Neural progenitor cell (in vitro differentiated cells): Measurements from ENCODE around the gene RAB27A. TPM values are rescaled to one million over a fixed set of nuclear protein-coding genes. Genes with fewer than 3 reads are reported as not detected.
"Not testable (repeated sequence)": the region's sequence is repeated elsewhere in the genome, so short reads cannot be mapped to it uniquely, and the experiment has no call there.

ENCODE experiments used
- DNase-seq: peaks from one replicate; pipeline ENCODE4 v3.0.0-alpha.2; 2016; ENCODE audit warnings: low spot score
- H2AFZ ChIP-seq: fragments of 200-600 bp; sonication (generic); replicated peaks from 2 replicates; pipeline ENCODE4 v1.6.1; 2016; ENCODE audit warnings: antibody characterized with exemption
- H3F3A ChIP-seq: fragments of 200-600 bp; sonication (generic); 2 replicates; pipeline ENCODE4 v1.6.1; 2016; ENCODE audit warnings: antibody characterized with exemption, low read depth
- H3K27ac ChIP-seq: fragments of 200-600 bp; sonication (generic); 2 replicates; pipeline ENCODE4 v1.5.1; 2016; ENCODE audit warnings: mild to moderate bottlenecking
- H3K27me3 ChIP-seq: fragments of 200-600 bp; sonication (generic); 2 replicates; pipeline ENCODE4 v1.6.1; 2016; ENCODE audit warnings: mild to moderate bottlenecking, moderate library complexity
- H3K36me3 ChIP-seq: fragments of 200-600 bp; sonication (generic); 2 replicates; pipeline ENCODE4 v1.5.1; 2016
- H3K4me1 ChIP-seq: fragments of 200-600 bp; sonication (generic); 2 replicates; pipeline ENCODE4 v1.6.1; 2016; ENCODE audit warnings: mixed run types
- H3K4me2 ChIP-seq: fragments of 200-600 bp; sonication (generic); 2 replicates; pipeline ENCODE4 v1.6.1; 2016
- H3K4me3 ChIP-seq: fragments of 200-600 bp; sonication (generic); 2 replicates; pipeline ENCODE4 v1.5.1; 2016
- H3K79me2 ChIP-seq: fragments of 200-600 bp; sonication (generic); 2 replicates; pipeline ENCODE4 v1.6.1; 2016; ENCODE audit warnings: low read depth
- H3K9ac ChIP-seq: fragments of 200-600 bp; sonication (generic); 2 replicates; pipeline ENCODE4 v1.6.1; 2016
- H3K9me3 ChIP-seq: fragments of 200-600 bp; sonication (generic); 2 replicates; pipeline ENCODE4 v1.5.1; 2016; ENCODE audit warnings: low read depth
- H4K20me1 ChIP-seq: fragments of 200-600 bp; sonication (generic); 2 replicates; pipeline ENCODE4 v1.6.1; 2016; ENCODE audit warnings: low read depth
- H3K27ac Mint-ChIP-seq: 3 replicates; pipeline ENCODE4 v1.8.0; 2021; ENCODE audit warnings: mixed read lengths
- H3K27me3 Mint-ChIP-seq: 2 replicates; pipeline ENCODE4 v1.8.0; 2022; ENCODE audit warnings: low read depth, mild to moderate bottlenecking, inconsistent platforms, moderate library complexity, mixed read lengths; ENCODE audit not compliant: insufficient read depth
- H3K36me3 Mint-ChIP-seq: 3 replicates; pipeline ENCODE4 v1.8.0; 2021; ENCODE audit warnings: mixed read lengths
- H3K4me1 Mint-ChIP-seq: 3 replicates; pipeline ENCODE4 v1.8.0; 2021; ENCODE audit warnings: mixed read lengths
- H3K4me3 Mint-ChIP-seq: 3 replicates; pipeline ENCODE4 v1.8.0; 2021; ENCODE audit warnings: mild to moderate bottlenecking, moderate library complexity, mixed read lengths
- H3K9me3 Mint-ChIP-seq: 3 replicates; pipeline ENCODE4 v1.8.0; 2020; ENCODE audit warnings: mixed read lengths
- CTCF ChIP-seq: fragments of 200-600 bp; sonication (generic); IDR thresholded peaks from 2 replicates; pipeline ENCODE4 v1.5.1; 2017; ENCODE audit warnings: antibody characterized with exemption, mild to moderate bottlenecking
- EZH2 ChIP-seq: fragments of 200-600 bp; sonication (generic); IDR thresholded peaks from 2 replicates; pipeline ENCODE4 v1.6.1; 2017; ENCODE audit warnings: antibody characterized with exemption, mild to moderate bottlenecking, moderate library complexity
- EZH2phosphoT487 ChIP-seq: fragments of 200-600 bp; sonication (generic); IDR thresholded peaks from 2 replicates; pipeline ENCODE4 v1.6.1; 2017; ENCODE audit warnings: antibody characterized with exemption
- total RNA-seq: library from RNA; depleted of rRNA; stranded (reverse); fragments of >200 nt; gene quantifications from 2 replicates; pipeline ENCODE4 v1.2.3, GENCODE V29; 2015; ENCODE audit warnings: low replicate concordance

Gene RAB27A
- total RNA-seq, 1 donor from 2014 or later, result 3.6 TPM

DNA sequence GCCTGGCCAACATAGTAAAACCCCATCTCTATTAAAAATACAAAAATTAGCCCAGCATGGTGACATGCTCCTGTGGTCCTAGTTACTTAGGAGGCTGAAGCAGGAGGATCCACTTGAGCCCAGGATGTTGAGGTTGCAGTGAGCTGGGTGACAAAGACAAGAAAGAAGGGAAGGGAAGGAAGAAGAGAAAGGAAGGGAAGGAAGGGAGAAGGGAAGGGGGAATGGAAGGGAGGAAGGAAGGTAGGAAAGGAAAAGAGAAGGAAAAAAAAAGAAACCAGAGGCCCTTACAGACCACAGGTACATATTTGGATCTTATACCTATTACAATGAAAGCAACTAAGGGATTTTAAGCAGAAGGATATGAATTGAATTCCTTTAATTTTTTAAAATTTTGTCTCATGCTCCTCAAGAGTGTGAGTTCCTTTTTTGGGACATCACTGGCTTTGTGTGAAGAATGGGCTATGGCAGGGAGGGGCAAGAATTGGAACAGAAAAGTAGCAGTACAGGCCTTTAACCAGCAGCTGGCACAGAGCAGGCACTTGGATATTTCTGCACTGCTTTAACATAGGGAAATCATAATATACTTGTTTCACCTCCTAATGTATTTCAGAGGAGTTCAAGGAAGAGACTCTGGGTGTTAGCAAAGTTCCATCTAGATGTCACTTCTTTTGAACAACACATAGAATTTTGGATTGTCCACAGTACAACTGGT is 7.9 kb downstream of the RAB27A start:
- Histone ChIP-seq H3K27ac (no peak overlapping the region), H3K79me2 (no peaks in the 10 kb centered on the region), H4K20me1 (no peaks in the 10 kb centered on the region), H2AFZ (no peak overlapping the region), H3K4me1 (no peaks in the 10 kb centered on the region), H3K4me2 (no peak overlapping the region), H3K9ac (no peak overlapping the region), H3K4me3 (no peak overlapping the region), H3K27me3 (no peaks in the 10 kb centered on the region), H3K36me3 (no peaks in the 10 kb centered on the region), H3K9me3 (no peaks in the 10 kb centered on the region), H3F3A (no peaks in the 10 kb centered on the region)
- H3K4me1 Mint-ChIP-seq, result no peaks in the 10 kb centered on the region
- H3K27ac Mint-ChIP-seq, result no peak overlapping the region
- H3K27me3 Mint-ChIP-seq, result peaks cover 2% of the 10 kb centered on the region
- no peaks in the 10 kb centered on the region for H3K36me3 Mint-ChIP-seq
- no peaks in the 10 kb centered on the region for H3K9me3 Mint-ChIP-seq
- H3K4me3 Mint-ChIP-seq, result no peak overlapping the region
- TF ChIP-seq EZH2 (no peak), CTCF (no peak), EZH2phosphoT487 (no peak)
- no peak for DNase-seq

GRCh38 chr15:55280589-55280988 is 9.0 kb downstream of the RAB27A start:
- not testable (repeated sequence) for H3K4me3 Mint-ChIP-seq, H3K27me3 Mint-ChIP-seq, H3K4me2 ChIP-seq, H3K79me2 ChIP-seq, H3K9ac ChIP-seq, H4K20me1 ChIP-seq, H2AFZ ChIP-seq, H3K36me3 Mint-ChIP-seq, H3K4me3 ChIP-seq, H3K36me3 ChIP-seq, H3K4me1 ChIP-seq, H3K27ac Mint-ChIP-seq, H3K9me3 ChIP-seq, H3F3A ChIP-seq, H3K9me3 Mint-ChIP-seq, H3K27me3 ChIP-seq, H3K4me1 Mint-ChIP-seq, DNase-seq, H3K27ac ChIP-seq

DNA sequence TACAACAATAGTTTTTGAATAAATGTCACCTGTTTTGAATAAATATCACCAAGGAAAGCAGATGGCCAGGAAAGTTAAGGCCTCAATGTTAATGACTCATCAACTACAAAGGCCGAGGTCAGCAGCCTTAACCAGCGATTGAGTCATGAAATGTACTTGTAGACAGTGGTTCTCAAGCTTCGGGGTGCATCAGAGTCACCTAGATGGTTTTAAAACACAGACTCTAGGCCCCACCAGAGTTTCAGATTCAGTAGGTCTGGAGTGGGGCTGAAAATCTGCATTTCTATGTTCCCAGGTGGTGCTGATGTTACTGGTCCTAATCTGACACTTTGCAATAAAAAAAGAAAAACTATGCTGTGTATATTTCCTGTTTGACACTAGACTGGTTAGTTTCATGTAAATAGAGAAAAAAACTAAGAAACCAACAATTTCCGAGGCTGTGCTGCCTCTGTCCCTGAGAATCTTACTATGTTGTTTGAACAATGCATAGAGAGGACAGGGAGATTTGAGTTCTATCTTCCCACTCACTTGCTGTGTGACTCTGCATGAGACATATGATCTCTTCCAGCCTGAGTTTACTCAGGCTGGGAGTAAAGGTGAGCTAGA is 9.8 kb downstream of the RAB27A start:
- no peaks in the 10 kb centered on the region for H3K4me1 ChIP-seq
- TF ChIP-seq CTCF, result no peak
- TF ChIP-seq EZH2, result no peak
- TF ChIP-seq EZH2phosphoT487, result no peak
- no peak overlapping the region for H2AFZ ChIP-seq
- H3K4me3 ChIP-seq, result no peak overlapping the region
- no peaks in the 10 kb centered on the region for H3K36me3 ChIP-seq
- H3K36me3 Mint-ChIP-seq, result no peaks in the 10 kb centered on the region
- H3K4me2 ChIP-seq, result no peak overlapping the region
- DNase-seq, result no peak
- no peaks in the 10 kb centered on the region for H3K27me3 Mint-ChIP-seq
- H3K79me2 ChIP-seq, result no peaks in the 10 kb centered on the region
- H3K4me1 Mint-ChIP-seq, result no peaks in the 10 kb centered on the region
- H3K9me3 ChIP-seq, result no peaks in the 10 kb centered on the region
- no peaks in the 10 kb centered on the region for H3K27me3 ChIP-seq
- no peak overlapping the region for H3K4me3 Mint-ChIP-seq
- H3F3A ChIP-seq, result no peaks in the 10 kb centered on the region
- no peak overlapping the region for H3K27ac ChIP-seq
- H3K9me3 Mint-ChIP-seq, result no peaks in the 10 kb centered on the region
- H4K20me1 ChIP-seq, result no peaks in the 10 kb centered on the region
- H3K9ac ChIP-seq, result no peak overlapping the region
- H3K27ac Mint-ChIP-seq, result no peak overlapping the region

DNA sequence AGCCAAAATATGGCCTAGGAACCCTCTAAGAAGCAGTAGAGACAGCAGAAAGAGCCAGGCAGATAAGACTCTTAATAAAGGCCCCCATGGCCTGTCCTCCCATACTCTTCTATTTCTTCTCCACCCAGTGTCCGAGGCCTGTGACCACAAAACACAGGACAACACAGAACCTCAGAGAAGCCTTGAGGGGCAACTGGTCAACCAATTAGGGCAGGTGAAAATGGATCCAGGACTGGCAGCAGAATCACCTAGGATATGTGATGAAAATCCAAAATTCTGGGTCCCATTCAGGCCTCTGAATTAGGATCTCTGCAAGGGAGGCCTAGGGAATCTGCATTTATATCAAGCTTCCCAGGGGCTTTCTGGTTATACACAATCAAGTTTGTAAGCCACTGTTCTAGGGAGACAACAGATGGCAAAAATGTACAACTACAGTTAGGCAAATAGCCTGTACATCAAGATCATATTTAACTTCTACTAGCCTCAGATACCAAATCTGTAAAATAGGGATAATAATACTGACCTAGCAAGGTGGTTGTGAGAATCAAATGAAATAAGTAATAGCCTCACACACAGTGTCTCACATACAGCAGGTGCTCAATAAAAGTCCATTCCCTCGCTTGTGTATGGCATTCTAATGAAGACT is 10.4 kb downstream of the RAB27A start:
- Histone ChIP-seq H3K79me2 (no peaks in the 10 kb centered on the region), H2AFZ (no peak overlapping the region), H3F3A (no peaks in the 10 kb centered on the region), H3K9ac (no peak overlapping the region), H3K36me3 (no peaks in the 10 kb centered on the region), H3K4me2 (no peak overlapping the region), H3K27me3 (no peaks in the 10 kb centered on the region), H4K20me1 (no peaks in the 10 kb centered on the region), H3K4me1 (no peaks in the 10 kb centered on the region), H3K9me3 (no peaks in the 10 kb centered on the region), H3K27ac (no peak overlapping the region), H3K4me3 (no peak overlapping the region)
- H3K27ac Mint-ChIP-seq, result no peak overlapping the region
- H3K36me3 Mint-ChIP-seq, result no peaks in the 10 kb centered on the region
- no peak overlapping the region for H3K4me3 Mint-ChIP-seq
- DNase-seq, result no peak
- no peaks in the 10 kb centered on the region for H3K27me3 Mint-ChIP-seq
- H3K9me3 Mint-ChIP-seq, result no peaks in the 10 kb centered on the region
- no peaks in the 10 kb centered on the region for H3K4me1 Mint-ChIP-seq
- TF ChIP-seq EZH2phosphoT487 (no peak), CTCF (no peak), EZH2 (no peak)
